Raji (cell line): ENCODE data around the gene ZAP70.

Experiments used
- POLR2A ChIP-seq: IDR thresholded peaks from 2 replicates; pipeline ENCODE4 v1.6.1; 2011; ENCODE audit warnings: low read depth, low read length, control low read depth; ENCODE audit not compliant: insufficient read depth

The ZAP70 gene

DNA sequence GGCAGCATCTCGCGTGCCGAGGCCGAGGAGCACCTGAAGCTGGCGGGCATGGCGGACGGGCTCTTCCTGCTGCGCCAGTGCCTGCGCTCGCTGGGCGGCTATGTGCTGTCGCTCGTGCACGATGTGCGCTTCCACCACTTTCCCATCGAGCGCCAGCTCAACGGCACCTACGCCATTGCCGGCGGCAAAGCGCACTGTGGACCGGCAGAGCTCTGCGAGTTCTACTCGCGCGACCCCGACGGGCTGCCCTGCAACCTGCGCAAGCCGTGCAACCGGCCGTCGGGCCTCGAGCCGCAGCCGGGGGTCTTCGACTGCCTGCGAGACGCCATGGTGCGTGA is 10.7 kb downstream of the ZAP70 start:
- no peak for TF ChIP-seq POLR2A

DNA sequence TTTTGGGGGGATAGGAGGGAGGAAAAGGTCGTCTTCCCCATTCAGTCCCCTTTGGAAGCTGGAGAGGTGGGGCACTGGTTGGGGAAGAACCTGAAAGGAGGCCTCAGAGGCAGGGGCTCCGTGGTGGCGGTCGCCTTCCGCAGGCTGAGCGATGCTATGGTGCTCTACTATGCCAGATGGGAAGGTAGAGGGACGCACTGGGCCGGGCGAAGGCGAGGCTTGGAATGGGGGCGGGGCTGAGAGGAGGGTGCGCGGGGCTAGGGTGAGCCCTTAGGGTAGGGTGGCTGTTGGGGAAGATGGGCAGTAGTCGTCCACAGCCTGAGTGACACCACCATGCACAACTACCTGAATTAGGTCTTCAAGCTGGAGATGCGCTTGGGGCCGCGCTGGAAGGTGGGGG is 11.1 kb downstream of the ZAP70 start:
- no peak for TF ChIP-seq POLR2A

DNA sequence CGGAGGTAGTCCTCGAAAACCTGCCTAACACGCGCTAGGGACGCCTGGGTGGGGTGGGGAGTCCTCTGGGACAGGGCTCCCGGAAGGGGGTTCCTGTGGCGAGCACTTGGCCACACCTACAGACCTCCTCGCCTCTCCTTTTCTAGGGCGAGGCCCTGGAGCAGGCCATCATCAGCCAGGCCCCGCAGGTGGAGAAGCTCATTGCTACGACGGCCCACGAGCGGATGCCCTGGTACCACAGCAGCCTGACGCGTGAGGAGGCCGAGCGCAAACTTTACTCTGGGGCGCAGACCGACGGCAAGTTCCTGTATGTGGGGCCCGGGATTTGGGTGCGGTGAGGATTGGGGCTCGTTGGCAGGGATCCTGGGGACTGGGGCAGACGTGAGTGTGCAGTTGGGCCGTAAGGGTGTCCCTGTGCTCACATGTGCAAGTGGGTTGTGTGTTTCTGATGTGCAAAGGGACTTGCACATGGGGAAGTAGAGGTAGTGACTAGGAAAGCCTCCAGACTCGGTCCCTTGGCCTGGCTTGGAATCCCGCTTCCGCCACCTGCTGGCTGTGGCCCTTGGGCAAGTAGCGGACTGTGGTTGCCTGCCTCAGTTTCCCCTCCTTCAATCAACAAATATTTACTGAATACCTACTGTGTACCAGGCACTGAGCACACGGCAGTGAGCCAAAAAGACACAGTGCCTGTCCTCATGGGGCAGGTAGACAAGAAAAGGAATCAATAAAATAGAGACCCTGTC is 11.7 kb downstream of the ZAP70 start:
- TF ChIP-seq POLR2A = no peak

DNA sequence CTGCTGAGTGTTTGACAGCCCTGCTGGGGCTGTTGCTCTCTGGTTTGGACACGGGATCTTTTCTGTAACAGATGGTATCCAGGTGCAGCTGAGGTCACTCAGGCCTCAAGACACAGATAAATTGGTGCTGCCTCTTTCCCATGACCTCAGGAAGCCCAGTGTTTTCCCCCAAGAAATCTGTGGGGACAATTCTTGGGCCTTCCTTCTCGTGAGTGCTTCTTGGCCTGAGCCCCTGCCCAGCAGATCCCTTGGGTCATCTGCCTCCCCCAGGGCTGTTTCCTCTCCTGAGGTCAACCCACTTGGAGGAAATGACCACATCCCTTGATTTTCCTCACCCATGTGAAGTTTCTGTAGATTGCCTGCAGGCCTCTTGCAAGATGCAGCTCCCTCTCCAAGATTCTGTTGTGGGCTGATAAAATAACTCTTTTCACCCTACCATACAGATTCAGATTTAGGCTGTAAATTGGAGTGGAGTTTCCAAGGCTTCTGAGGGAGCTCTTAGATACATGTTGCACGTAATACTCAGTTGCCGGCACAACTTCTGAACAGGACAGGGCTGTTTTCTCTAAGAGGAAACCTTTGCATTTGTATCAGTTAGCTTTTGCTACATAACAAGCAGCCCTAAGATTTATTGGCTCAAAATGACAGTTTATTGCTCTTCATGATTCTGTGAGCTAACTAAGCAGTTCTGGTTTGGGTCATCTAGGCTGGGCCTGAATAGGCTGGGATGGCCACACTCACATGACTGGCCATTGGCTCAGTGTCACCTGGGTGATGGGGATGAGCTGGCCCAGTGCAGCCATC is 13.1 kb downstream of the ZAP70 start:
- no peak for TF ChIP-seq POLR2A

DNA sequence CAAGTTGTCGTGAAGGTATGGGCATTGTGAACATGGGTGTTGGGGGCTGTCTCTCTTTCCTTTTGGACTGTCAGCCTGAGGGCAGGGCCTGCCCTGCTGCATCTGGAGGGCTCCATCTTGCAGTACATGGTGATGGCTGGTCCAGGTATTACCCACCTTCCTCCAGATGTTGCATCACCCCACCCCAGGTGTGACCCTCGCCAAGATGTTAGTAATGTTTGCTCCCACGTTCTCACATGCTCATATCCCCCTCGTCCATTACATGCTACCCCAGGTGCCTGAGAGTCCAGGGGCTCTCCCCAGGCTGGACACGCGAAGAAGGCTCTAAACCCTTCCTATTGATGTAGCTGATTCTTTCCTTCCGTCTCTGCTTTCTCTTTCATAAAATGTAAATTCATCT is 13.9 kb downstream of the ZAP70 start:
- no peak for TF ChIP-seq POLR2A

DNA sequence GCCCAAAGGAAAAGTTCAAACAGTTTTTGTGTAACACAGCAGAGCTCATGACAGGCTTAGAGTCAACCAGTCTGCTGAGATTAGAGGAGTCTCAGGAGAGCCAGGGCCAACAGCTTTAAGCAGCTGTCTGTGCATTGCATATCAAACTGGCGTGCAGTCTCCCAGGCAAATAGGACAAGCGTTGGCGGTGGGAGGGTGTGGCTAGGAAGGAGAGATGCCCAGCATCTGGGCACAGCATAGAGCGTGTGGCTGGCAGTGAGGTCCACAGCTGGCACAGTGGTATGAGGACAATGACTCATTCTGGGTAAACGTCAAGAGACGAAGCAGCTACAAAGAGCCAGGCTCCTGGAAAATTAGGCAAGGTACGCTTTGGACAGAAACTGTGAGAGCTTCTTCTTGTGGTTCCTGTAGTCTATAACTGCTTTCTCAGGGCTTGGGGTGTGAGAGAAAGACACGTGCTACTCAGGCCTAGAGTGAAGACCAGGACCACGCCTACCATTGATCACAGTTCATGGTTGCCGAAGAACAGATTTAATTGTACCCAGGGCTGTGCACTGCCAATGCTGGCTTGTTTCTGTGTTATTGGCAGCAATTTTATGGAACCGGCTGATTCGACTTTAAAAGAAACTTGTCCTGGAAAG is 14.8 kb downstream of the ZAP70 start:
- no peak for TF ChIP-seq POLR2A

DNA sequence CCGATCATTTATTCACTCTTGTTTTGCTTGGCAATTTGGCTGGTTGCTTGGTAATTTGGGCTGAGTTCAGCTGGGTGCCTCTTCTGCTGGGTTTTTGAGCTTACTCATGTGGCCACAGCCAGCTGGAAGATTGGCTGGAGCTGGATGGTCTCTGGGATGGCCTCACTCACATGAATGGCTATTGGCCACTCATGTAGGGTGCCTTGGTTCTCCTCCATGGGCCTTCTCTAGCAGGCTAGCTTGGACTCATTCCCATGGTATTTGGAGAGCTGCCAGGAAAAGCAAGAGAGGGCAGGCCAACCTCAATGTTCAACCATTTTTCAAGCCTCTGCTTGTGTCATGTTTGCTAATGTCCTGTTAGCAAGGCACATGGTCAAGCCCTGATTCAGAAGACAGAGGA is 16.9 kb downstream of the ZAP70 start:
- TF ChIP-seq POLR2A = no peak

DNA sequence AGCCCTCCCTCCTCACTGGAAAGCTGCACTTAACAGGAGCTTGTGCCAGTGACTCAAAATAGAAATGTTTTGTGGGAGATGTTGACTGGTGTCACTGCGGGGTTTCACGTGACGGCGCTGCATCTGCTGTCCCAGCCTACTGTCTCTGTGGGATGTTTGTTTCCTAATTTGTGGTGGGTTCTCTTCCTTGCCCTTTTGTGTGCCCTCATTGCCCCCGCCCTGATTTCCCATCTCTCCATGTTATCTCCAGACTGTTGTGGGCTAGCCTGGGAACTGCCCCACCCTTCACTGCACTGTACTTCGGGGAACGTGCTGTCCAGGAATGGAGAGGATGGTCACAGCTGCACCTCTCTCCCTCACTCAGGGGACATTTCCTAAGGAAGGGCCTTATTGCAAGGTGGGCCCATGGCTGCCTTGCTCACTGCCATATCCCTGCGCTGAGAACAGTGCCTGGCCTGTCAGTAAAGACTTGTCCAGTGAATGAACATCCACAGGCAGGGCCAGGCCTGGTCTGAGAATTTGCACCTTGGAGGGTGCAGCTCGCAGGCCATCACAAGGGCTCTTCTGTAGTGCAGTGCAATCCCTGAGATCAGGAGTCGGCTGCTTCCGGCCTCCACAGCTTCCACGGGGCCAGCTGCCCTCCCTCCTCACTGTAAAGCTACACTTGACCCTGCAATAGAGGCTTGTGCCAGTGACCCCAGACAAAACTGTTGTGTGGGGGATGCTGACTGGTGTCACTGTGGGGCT is 18.1 kb downstream of the ZAP70 start:
- TF ChIP-seq POLR2A = no peak

DNA sequence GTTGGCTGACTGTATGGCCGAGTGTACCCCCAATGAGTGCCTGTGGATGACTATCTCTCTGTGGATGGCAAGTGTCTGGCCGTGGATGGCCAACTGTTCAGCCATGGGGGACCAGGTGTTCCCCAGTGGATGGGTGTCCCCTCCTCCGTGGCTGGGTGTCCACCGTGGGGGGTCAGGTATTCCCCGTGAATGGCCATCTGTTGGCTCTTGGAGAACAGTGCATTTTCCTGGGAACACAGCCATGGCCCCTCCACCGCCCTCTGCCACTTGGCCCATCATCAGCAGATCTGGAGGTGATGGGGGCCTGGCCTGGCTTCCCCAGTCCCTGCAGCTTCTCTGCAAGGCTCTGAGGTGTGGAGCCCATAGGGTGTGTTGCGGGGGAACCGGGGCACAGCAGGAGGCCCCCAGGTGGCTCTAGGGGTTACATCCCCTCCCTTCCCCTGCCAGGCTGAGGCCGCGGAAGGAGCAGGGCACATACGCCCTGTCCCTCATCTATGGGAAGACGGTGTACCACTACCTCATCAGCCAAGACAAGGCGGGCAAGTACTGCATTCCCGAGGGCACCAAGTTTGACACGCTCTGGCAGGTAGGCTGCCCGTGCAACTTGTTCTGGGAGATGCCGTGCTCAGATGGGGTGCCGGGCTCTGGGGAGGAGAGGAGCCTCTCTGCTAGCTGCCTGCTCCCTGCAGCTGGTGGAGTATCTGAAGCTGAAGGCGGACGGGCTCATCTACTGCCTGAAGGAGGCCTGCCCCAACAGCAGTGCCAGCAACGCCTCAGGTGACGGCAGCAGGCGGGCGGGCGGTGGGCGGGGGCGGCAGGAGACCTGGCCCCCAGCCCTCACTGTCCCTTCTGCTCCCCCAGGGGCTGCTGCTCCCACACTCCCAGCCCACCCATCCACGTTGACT is 19.3 kb downstream of the ZAP70 start:
- TF ChIP-seq POLR2A = no peak

DNA sequence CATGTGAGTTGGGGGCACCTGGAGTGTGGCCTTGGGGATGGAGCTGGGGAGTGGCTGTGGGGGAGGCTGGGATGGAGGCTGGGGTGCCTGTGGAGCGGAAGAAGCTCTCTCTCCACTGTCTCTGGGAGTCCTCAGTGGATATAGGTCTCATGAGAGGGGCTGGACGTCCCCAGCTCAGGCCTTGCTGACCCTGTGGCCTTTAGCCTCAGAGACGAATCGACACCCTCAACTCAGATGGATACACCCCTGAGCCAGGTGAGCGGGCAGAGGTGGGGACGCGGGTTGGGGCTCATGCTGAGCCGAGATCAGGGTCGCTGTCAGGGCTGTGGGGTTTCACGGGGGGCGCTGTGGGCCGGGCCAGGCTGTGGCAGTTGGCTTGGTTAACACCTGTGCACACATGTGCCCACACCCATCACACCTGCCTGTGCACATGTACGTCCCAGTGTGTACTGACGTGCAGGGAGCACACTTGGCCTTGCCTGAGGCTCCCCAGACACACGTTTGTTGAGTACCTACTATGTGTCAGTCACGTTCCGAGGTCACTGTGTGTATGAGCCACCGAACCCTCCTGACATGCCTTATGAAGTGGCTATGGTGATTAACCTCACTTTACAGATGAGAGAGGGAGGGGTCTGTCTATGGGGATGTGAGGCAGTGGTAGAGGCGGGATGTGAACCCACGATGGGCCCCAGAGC is 20.1 kb downstream of the ZAP70 start:
- no peak for TF ChIP-seq POLR2A

DNA sequence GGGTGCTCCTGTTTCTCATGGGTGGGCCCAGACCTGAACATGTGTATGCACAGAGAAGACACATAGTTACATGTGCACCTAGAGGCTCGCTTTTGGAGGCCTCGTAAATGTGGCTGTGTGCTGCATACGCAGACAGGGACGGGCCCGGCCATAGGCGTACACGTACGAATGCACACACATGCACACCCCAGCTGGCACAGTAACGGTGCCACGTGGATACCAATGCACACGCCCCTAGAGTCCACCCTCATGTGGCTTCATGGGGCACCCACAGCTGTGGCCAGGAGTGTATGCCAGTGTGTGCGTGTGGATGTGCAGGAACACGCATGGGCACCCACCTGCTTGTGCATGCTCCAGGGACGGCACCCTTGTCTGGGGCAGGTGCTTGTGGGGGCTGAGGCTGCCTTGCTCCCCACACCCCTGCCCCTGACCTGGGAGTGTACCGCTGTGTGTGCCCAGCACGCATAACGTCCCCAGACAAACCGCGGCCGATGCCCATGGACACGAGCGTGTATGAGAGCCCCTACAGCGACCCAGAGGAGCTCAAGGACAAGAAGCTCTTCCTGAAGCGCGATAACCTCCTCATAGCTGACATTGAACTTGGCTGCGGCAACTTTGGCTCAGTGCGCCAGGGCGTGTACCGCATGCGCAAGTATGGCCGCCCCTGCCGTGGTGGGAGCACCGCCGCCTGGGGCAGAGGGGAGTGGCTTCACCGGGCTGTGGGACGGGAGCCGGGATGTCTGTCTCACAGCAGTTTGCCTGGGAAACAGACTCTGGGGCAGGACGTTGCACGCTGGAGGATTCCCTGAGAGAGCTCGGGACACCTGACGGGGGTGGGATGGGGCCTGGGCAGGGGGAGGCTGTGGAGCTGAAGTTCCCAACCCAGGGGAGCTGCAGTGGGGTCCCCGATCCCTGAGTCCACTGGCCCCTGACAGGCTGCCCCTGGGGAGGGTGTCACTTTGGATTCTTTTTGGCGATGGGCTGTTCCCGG is 21.0 kb downstream of the ZAP70 start:
- TF ChIP-seq POLR2A = no peak

DNA sequence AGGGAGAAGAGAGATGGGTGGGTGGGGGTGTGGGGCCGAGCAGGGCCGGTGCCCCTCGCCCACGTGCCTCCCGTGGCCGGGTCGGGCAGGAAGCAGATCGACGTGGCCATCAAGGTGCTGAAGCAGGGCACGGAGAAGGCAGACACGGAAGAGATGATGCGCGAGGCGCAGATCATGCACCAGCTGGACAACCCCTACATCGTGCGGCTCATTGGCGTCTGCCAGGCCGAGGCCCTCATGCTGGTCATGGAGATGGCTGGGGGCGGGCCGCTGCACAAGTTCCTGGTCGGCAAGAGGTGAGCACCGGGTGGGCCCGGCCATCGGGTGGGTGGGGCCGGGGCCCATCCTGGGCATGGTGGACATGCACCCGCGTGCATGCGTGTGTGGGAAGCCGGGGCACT is 21.8 kb downstream of the ZAP70 start:
- no peak for TF ChIP-seq POLR2A

DNA sequence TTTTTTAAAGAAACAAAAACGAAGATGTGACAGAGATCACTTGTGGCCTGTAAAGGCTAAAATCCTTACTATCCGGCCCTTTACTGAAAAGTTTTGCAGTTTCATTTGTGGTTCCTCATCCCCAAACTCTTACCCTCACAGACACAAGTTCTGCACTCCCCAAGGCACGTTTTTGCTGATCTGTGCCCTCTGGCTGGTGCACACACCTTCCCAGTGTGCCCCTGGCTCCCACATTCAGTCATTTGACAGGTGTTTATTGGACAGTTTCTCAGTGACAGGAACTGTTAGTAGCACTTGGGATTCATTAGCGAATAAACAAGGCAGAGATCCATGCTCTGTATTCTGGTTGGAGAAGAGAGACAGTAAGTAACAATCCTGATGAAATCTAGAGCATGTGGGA is 22.8 kb downstream of the ZAP70 start:
- no peak for TF ChIP-seq POLR2A
